Transverse colon (tissue), 4 donors: ENCODE measurements around the gene NXPH2. TPM values are rescaled to one million over a fixed set of nuclear protein-coding genes. Genes with fewer than 3 reads are reported as not detected.

Experiments used
- DNase-seq: peaks from one replicate; pipeline ENCODE4 v3.0.0-alpha.2; 2019
- H3K27ac ChIP-seq, 4 donors: fragments of 200-600 bp; sonication (generic); 2 replicates each; pipeline ENCODE4 v1.5.1; 2016 to 2018; ENCODE audit warnings: inconsistent platforms in 4 of 4
- H3K27me3 ChIP-seq: fragments of 200-600 bp; sonication (generic); 2 replicates; pipeline ENCODE4 v1.5.1; 2017; ENCODE audit warnings: inconsistent platforms
- H3K36me3 ChIP-seq, 4 donors: fragments of 200-600 bp; sonication (generic); 2 replicates each; pipeline ENCODE4 v1.5.1; 2017 to 2019; ENCODE audit warnings: inconsistent platforms in 4 of 4
- H3K4me1 ChIP-seq, 4 donors: fragments of 200-600 bp; sonication (generic); 2 replicates each; pipeline ENCODE4 v1.5.1; 2017 to 2020; ENCODE audit warnings: inconsistent platforms in 4 of 4
- H3K4me3 ChIP-seq, 4 donors: fragments of 200-600 bp; sonication (generic); 1 replicate in 1 of 4; 2 replicates in 3 of 4; pipeline versions ENCODE4 v1.5.1 to v1.6.1; 2017 to 2019; ENCODE audit warnings: inconsistent platforms in 4 of 4
- H3K9me3 ChIP-seq, 2 donors: fragments of 200-600 bp; sonication (generic); 2 replicates each; pipeline ENCODE4 v1.5.1; 2017 to 2019; ENCODE audit warnings: inconsistent platforms in 2 of 2
- EP300 ChIP-seq: sonication (generic); formaldehyde crosslinking; IDR thresholded peaks from one replicate; pipeline ENCODE4 v1.6.1; 2017; ENCODE audit warnings: antibody characterized with exemption, low read depth
- POLR2A ChIP-seq: fragments of 450-650 bp; IDR thresholded peaks from one replicate; pipeline ENCODE4 v1.6.1; 2016; ENCODE audit warnings: antibody characterized with exemption, mild to moderate bottlenecking, moderate library complexity
- POLR2AphosphoS5 ChIP-seq, 3 donors: sonication (generic); formaldehyde crosslinking; IDR thresholded peaks; one replicate each; pipeline ENCODE4 v1.6.1; 2016; ENCODE audit warnings: antibody characterized with exemption in 3 of 3
- WGBS, 2 donors: methylation state at CpG; one replicate each; pipeline ENCODE4 v1.1.5; 2018; ENCODE audit warnings: low coverage in 1 of 2; 5-methylcytosine and 5-hydroxymethylcytosine counted together
- in situ Hi-C, 4 donors: fragments of 200-750 bp; cut with MboI; loops; one replicate each; pipeline versions ENCODE4 v1.15.0 to v1.15.1; 2017; ENCODE audit warnings: low sequenced_read_pairs in 3 of 4, low pct_ligation_motif_present in 1 of 4, low pct_unique_long_range_greater_than_20kb in 1 of 4
- intact Hi-C: fragments of 100-400 bp; cut with DNase I; formaldehyde crosslinking; loops from one replicate; pipeline ENCODE4 v1.15.1; 2023; ENCODE audit warnings: low total_unique reads
- total RNA-seq, 4 donors: library from RNA; depleted of rRNA; stranded (reverse); fragments of >200 nt; gene quantifications; one replicate each; pipeline ENCODE4 v1.1.0, GENCODE V29; 2016
- TF ChIP-seq, protein P1 (sequence below), 5 experiments: fragments of 200-600 bp in 3 of 5; fragments of 450-650 bp in 2 of 5; sonication (generic) in 3 of 5; IDR thresholded peaks; 1 replicate in 2 of 5; 2 replicates in 3 of 5; pipeline ENCODE4 v1.5.1; 2016 to 2017; ENCODE audit warnings: antibody characterized with exemption in 5 of 5, inconsistent platforms in 3 of 5, mild to moderate bottlenecking in 2 of 5, moderate library complexity in 1 of 5

NXPH2 gene
- total RNA-seq, 4 donors from 2014 or later = not detected

DNA sequence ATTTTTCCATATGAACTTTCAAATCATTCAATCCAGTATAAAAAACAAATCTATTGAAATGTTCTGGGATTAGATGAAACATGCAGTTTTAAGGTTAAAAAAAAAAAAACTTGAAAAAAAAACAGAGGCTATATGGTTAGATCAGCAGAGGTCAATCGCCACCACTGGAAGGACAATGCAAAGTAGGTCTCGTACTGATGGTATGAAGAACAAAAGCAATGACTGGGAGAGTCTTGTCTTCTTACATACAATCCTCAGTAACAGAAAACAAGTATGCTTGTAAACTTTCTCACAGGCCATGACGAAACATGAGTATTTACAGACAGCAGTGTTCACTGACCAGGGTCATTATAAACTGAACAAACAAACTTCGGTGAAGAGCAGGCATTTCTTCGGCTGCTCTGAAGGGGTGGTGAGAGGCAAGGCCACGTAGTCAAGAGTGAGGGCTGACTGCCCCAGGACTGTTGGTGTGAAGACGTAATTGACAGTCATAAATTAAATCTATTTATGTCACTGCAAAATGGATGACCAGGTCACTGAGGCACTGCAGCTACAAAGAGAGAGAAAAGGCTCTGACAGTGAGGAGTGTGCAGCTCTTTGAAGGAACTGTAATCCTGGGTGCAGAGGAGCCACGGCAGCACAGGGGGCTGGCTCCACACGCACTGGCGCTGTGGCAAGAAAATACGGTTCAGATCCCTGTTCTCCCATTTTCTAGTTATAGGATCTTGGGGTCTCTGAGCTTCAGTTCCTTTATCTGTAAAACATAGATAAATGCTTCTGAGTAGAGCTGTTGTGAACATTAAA lies 60.0 kb downstream of the NXPH2 start:
- H3K27me3 ChIP-seq = no peaks in the 10 kb centered on the region
- H3K4me3 ChIP-seq = no peak overlapping the region
- TF ChIP-seq, protein P1, sequence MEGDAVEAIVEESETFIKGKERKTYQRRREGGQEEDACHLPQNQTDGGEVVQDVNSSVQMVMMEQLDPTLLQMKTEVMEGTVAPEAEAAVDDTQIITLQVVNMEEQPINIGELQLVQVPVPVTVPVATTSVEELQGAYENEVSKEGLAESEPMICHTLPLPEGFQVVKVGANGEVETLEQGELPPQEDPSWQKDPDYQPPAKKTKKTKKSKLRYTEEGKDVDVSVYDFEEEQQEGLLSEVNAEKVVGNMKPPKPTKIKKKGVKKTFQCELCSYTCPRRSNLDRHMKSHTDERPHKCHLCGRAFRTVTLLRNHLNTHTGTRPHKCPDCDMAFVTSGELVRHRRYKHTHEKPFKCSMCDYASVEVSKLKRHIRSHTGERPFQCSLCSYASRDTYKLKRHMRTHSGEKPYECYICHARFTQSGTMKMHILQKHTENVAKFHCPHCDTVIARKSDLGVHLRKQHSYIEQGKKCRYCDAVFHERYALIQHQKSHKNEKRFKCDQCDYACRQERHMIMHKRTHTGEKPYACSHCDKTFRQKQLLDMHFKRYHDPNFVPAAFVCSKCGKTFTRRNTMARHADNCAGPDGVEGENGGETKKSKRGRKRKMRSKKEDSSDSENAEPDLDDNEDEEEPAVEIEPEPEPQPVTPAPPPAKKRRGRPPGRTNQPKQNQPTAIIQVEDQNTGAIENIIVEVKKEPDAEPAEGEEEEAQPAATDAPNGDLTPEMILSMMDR (IDR thresholded peaks at IDR 0.05) = no peak
- TF ChIP-seq POLR2AphosphoS5 (IDR thresholded peaks at IDR 0.05) (no peak), EP300 (no peak), POLR2A (no peak)
- in situ Hi-C loops = no loop called here
- H3K36me3 ChIP-seq = no peaks in the 10 kb centered on the region
- DNase-seq = no peak
- no peaks in the 10 kb centered on the region for H3K4me1 ChIP-seq
- H3K27ac ChIP-seq = no peak overlapping the region
- intact Hi-C loops = no loop called here
- H3K9me3 ChIP-seq = no peaks in the 10 kb centered on the region
- 71 to 76% methylated on average over 7 to 11 of the region's 11 CpGs for WGBS, 2 donors

DNA sequence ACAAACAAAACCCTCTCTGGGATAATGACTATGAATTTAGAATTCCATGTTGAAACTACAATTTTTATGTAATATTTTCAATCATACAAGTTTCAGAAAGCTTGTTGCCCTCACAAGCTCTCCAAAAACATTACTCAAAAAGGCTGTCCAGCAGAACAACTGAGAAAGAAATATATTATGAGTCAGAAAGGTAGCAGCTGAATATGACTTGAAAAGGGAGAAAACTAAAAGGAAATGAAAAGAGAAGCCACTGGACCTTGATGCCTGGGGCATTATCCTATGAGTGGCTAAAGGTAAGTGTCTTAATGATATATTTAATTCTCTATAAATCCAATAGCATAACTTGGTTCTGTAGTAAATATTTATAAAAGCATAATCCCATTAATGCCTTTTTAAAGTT lies 61.8 kb downstream of the NXPH2 start:
- DNase-seq = no peak
- intact Hi-C loops (no loop called here), in situ Hi-C loops (no loop called here)
- no peak for TF ChIP-seq POLR2AphosphoS5 (IDR thresholded peaks at IDR 0.05)
- TF ChIP-seq POLR2A = no peak
- no peak for TF ChIP-seq EP300
- TF ChIP-seq, protein P1 (IDR thresholded peaks at IDR 0.05) = no peak
- no peak overlapping the region for H3K4me3 ChIP-seq
- no peak overlapping the region for H3K27ac ChIP-seq
- no peaks in the 10 kb centered on the region for H3K9me3 ChIP-seq
- no peaks in the 10 kb centered on the region for H3K36me3 ChIP-seq
- no peaks in the 10 kb centered on the region for H3K27me3 ChIP-seq
- H3K4me1 ChIP-seq = no peaks in the 10 kb centered on the region

DNA sequence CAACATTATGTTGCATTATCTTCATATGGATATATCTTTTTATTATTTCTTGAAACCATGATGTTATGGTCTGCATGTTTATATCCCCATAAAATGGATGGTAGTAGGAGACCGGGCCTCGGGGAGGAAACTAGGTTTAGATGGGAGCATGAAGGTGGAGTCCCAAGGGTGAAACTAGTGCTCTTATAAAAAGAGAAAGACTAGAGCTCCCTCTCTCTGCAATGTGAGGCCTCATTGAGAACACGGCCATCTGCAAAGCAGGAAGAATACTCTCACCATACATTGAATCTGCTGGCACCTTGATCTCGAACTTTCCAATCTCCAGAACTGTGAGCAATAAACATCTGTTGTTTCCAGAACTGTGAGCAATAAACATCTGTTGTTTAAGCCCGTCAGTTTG lies 64.0 kb downstream of the NXPH2 start:
- Histone ChIP-seq H3K36me3 (no peaks in the 10 kb centered on the region), H3K27ac (no peak overlapping the region), H3K27me3 (no peaks in the 10 kb centered on the region), H3K4me3 (no peak overlapping the region), H3K9me3 (no peaks in the 10 kb centered on the region), H3K4me1 (no peaks in the 10 kb centered on the region)
- TF ChIP-seq, protein P1 (IDR thresholded peaks at IDR 0.05) = no peak
- TF ChIP-seq EP300 = no peak
- TF ChIP-seq POLR2A = no peak
- TF ChIP-seq POLR2AphosphoS5 (IDR thresholded peaks at IDR 0.05) = no peak
- WGBS, 2 donors = 59 to 68% methylated on average over 5 of the region's 5 CpGs
- intact Hi-C loops (no loop called here), in situ Hi-C loops (no loop called here)
- no peak for DNase-seq

DNA sequence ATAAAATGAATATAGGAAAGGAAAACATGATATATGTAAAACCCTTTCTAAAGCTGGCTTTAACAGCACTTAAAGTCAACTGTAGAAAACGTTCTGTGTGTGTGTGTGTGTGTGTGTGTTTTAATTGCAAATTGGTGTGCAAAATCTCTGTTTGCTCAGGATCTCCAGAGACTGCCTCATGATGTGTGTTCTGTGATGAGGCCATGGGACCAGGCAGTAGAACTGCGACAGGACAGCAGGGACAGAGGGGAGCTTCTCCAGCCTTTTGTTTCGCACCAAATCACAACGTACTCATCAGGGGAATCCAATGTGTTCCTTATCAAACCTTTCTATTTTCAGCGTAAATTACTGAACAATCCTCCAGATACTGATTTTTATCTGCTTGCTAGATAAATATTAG lies 66.7 kb downstream of the NXPH2 start:
- intact Hi-C loops (no loop called here), in situ Hi-C loops (no loop called here)
- no peak for DNase-seq
- 57 to 75% methylated on average over 4 to 5 of the region's 5 CpGs for WGBS, 2 donors
- no peaks in the 10 kb centered on the region for H3K27me3 ChIP-seq
- peaks cover 0 to 8% (median 3%) of the 10 kb centered on the region in 4 donors for H3K4me1 ChIP-seq
- H3K4me3 ChIP-seq = no peak overlapping the region
- no peak for TF ChIP-seq POLR2AphosphoS5 (IDR thresholded peaks at IDR 0.05)
- no peak for TF ChIP-seq EP300
- no peak for TF ChIP-seq POLR2A
- TF ChIP-seq, protein P1 (IDR thresholded peaks at IDR 0.05) = no peak
- no peaks in the 10 kb centered on the region for H3K36me3 ChIP-seq
- no peak overlapping the region for H3K27ac ChIP-seq
- no peaks in the 10 kb centered on the region for H3K9me3 ChIP-seq
